Muscle layer of colon (tissue), 2 donors: ENCODE data around the gene C16orf89.

Experiments used
- H3K27ac ChIP-seq: one replicate; pipeline ENCODE4 v1.7.0; 2013; ENCODE audit warnings: low read depth, mild to moderate bottlenecking, low read length, moderate library complexity
- H3K27me3 ChIP-seq, 2 donors: one replicate each; pipeline ENCODE4 v1.7.0; 2013; ENCODE audit warnings: low read length in 2 of 2, mild to moderate bottlenecking in 2 of 2; ENCODE audit not compliant: insufficient read depth in 2 of 2, control insufficient read depth in 1 of 2
- H3K36me3 ChIP-seq: one replicate; pipeline ENCODE4 v1.7.0; 2013; ENCODE audit warnings: mild to moderate bottlenecking, low read length; ENCODE audit not compliant: insufficient read depth
- H3K4me1 ChIP-seq: one replicate; pipeline ENCODE4 v1.7.0; 2013; ENCODE audit warnings: mild to moderate bottlenecking, low read length; ENCODE audit not compliant: insufficient read depth
- H3K4me3 ChIP-seq, 2 donors: one replicate each; pipeline ENCODE4 v1.7.0; 2013; ENCODE audit warnings: low read length in 2 of 2, low read depth in 1 of 2, mild to moderate bottlenecking in 1 of 2, moderate library complexity in 1 of 2
- H3K9ac ChIP-seq: one replicate; pipeline ENCODE4 v1.7.0; 2013; ENCODE audit warnings: low read length
- H3K9me3 ChIP-seq: one replicate; pipeline ENCODE4 v1.7.0; 2013; ENCODE audit warnings: mild to moderate bottlenecking, low read length
- donor health status: abdominal sarcoma.
- donor health status: Adenocarcinoma of cecum.

The C16orf89 gene

DNA sequence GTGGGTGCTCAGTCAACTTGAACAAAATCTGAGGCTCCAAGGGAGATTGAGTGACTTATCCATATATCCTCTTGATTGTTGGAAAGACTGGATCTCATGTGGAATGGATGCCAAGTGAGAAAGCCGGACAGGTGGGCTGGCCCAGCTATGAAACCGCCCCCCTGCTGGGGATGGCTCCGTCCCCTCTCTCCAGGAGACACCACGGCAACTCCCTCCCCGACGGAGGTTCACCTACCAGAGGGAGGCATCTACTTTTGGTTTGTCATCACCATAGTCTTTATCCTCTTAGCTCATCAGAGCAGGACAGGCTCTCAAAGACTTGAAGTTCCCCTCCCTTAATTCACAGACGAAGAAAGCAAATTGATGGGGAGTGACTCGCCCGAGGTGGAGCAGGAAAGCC is 4.1 kb upstream of the C16orf89 start:
- H3K9me3 ChIP-seq = no peaks in the 10 kb centered on the region
- no peaks in the 10 kb centered on the region for H3K27me3 ChIP-seq
- H3K4me3 ChIP-seq = no peak overlapping the region
- H3K9ac ChIP-seq = no peak overlapping the region
- peaks cover 4% of the 10 kb centered on the region for H3K36me3 ChIP-seq
- H3K27ac ChIP-seq = no peak overlapping the region
- H3K4me1 ChIP-seq = peaks cover 19% of the 10 kb centered on the region

DNA sequence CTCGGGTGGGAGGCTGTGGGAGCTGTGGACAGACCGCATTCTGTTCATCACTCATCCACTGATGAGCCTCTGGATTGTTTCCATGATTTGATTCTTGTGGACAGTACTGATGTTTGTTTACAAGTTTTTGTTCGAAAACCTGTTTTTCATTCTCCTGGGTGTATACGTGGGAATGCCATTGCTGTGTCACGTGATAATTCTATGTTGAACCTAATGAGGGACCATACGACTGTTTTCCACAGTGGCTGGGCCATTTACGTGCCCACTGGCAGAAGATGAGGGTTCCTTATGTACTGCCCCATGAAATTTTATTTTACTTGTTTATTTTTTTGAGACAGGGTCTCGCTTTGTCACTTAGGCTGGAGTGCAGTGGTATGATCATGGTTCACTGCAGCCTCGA is 3.3 kb upstream of the C16orf89 start:
- Histone ChIP-seq H3K27ac (no peak overlapping the region), H3K4me3 (no peak overlapping the region), H3K36me3 (no peaks in the 10 kb centered on the region), H3K4me1 (peaks cover 19% of the 10 kb centered on the region), H3K27me3 (no peaks in the 10 kb centered on the region), H3K9ac (no peak overlapping the region), H3K9me3 (no peaks in the 10 kb centered on the region)

GRCh38 chr16:5066511-5066910 is 755 bp upstream of the C16orf89 start:
- no peak overlapping the region for H3K27ac ChIP-seq
- H3K36me3 ChIP-seq = no peaks in the 10 kb centered on the region
- no peak overlapping the region for H3K9ac ChIP-seq
- H3K9me3 ChIP-seq = no peaks in the 10 kb centered on the region
- H3K4me3 ChIP-seq = no peak overlapping the region
- no peaks in the 10 kb centered on the region for H3K27me3 ChIP-seq
- H3K4me1 ChIP-seq = peaks cover 7% of the 10 kb centered on the region

DNA sequence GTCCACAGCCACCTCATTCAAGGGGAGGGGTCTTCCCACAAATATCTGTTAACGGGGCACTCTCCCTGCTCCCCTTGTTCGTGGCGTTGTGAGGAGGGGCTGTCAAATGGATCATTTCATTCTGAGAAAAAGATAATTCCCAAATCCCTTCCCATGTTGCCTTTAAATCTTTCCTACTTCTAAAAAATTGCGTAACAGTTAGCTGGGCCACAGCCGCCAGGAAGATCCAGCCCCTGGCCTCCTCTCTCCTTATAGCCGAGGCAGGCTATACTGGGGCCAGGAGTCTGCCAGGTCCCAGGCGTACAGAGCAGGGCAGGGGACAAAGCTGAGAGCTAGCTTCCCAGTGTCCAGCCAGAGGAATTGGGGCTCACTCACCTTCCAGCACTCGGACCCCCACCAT is 430 bp downstream of the C16orf89 start:
- Histone ChIP-seq H3K4me1 (no peaks in the 10 kb centered on the region), H3K9me3 (no peaks in the 10 kb centered on the region), H3K27ac (no peak overlapping the region), H3K27me3 (no peaks in the 10 kb centered on the region), H3K4me3 (no peak overlapping the region), H3K36me3 (no peaks in the 10 kb centered on the region), H3K9ac (no peak overlapping the region)

DNA sequence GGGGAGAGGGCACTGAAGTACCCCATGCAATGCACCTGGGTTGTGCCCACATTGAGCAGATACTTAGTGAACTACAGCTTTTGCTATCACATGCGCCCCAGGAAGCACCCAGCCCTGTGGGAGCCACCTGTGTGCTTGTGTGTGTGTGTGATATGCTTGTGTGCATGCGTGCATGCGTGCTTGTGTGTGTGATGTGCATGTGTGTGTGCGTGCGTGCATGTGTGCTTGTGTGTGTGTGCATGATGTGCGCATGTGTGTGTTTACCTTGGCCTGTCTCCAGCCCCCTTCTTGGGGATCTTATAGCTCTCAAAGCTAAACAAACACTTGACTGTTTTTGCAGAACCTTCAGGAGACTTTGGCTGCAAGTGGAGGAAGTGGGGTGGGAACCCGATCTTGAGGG is 841 bp downstream of the C16orf89 start:
- H3K9me3 ChIP-seq = no peaks in the 10 kb centered on the region
- H3K27me3 ChIP-seq = no peaks in the 10 kb centered on the region
- no peaks in the 10 kb centered on the region for H3K4me1 ChIP-seq
- H3K27ac ChIP-seq = no peak overlapping the region
- H3K4me3 ChIP-seq = no peak overlapping the region
- no peak overlapping the region for H3K9ac ChIP-seq
- H3K36me3 ChIP-seq = no peaks in the 10 kb centered on the region

- Histone ChIP-seq H3K4me1 (no peaks in the 10 kb centered on the region), H3K9me3 (no peaks in the 10 kb centered on the region), H3K27me3 (no peaks in the 10 kb centered on the region), H3K4me3 (no peak overlapping the region), H3K36me3 (no peaks in the 10 kb centered on the region), H3K9ac (no peak overlapping the region), H3K27ac (no peak overlapping the region)
Observed at GRCh38 chr16:5062790-5063765, 2.7 kb downstream of the C16orf89 start.

GRCh38 chr16:5062051-5062450 is 3.7 kb downstream of the C16orf89 start:
- H3K9ac ChIP-seq = no peak overlapping the region
- H3K27me3 ChIP-seq = no peaks in the 10 kb centered on the region
- H3K27ac ChIP-seq = no peak overlapping the region
- H3K36me3 ChIP-seq = no peaks in the 10 kb centered on the region
- H3K4me3 ChIP-seq = no peak overlapping the region
- no peaks in the 10 kb centered on the region for H3K4me1 ChIP-seq
- no peaks in the 10 kb centered on the region for H3K9me3 ChIP-seq

DNA sequence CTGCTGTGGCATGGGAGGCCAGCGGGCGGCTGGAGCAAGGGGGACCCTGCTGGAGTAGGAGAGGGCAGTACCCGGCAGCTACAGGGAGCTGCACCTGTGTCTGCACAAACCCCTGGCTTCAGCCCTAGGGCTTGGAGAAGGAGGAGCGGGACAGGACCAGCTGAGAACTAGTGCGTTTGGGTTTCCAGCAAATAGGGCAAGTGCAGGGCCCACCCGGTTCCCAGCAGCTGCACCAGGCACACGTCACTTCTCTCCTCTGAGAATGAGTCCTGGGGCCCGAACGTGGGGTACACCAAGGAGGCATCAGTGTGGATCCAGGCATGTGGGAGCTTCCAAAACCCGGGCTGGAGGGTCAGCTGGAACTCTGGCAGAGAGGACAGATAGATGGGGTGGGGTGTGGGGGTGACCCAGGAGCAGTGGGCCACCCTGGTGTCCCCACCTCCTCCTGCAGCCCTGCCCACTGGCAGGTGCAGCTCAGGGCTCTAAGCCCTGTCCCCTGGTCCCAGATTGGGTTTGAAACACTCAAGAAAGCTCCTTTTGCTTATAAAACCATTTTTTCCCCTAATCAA is 5.6 kb downstream of the C16orf89 start:
- no peak overlapping the region for H3K9ac ChIP-seq
- H3K27me3 ChIP-seq = no peaks in the 10 kb centered on the region
- H3K9me3 ChIP-seq = no peaks in the 10 kb centered on the region
- no peak overlapping the region for H3K27ac ChIP-seq
- H3K4me3 ChIP-seq = no peak overlapping the region
- no peaks in the 10 kb centered on the region for H3K36me3 ChIP-seq
- H3K4me1 ChIP-seq = no peaks in the 10 kb centered on the region

GRCh38 chr16:5059386-5060072 is 6.2 kb downstream of the C16orf89 start:
- H3K9me3 ChIP-seq = no peaks in the 10 kb centered on the region
- H3K4me3 ChIP-seq = no peak overlapping the region
- H3K27me3 ChIP-seq = no peaks in the 10 kb centered on the region
- no peaks in the 10 kb centered on the region for H3K4me1 ChIP-seq
- no peak overlapping the region for H3K27ac ChIP-seq
- no peaks in the 10 kb centered on the region for H3K36me3 ChIP-seq
- no peak overlapping the region for H3K9ac ChIP-seq

- no peaks in the 10 kb centered on the region for H3K36me3 ChIP-seq
- no peak overlapping the region for H3K27ac ChIP-seq
- H3K4me1 ChIP-seq = no peaks in the 10 kb centered on the region
- H3K9me3 ChIP-seq = no peaks in the 10 kb centered on the region
- no peaks in the 10 kb centered on the region for H3K27me3 ChIP-seq
- no peak overlapping the region for H3K4me3 ChIP-seq
- no peak overlapping the region for H3K9ac ChIP-seq
Observed at GRCh38 chr16:5058476-5058875, 7.3 kb downstream of the C16orf89 start.

- Histone ChIP-seq H3K9ac (no peak overlapping the region), H3K36me3 (no peaks in the 10 kb centered on the region), H3K4me3 (no peak overlapping the region), H3K27me3 (no peaks in the 10 kb centered on the region), H3K9me3 (no peaks in the 10 kb centered on the region), H3K4me1 (no peaks in the 10 kb centered on the region), H3K27ac (no peak overlapping the region)
Observed at GRCh38 chr16:5056352-5056751, 9.4 kb downstream of the C16orf89 start.
